ENCODE data around the gene BBS4.

DNA sequence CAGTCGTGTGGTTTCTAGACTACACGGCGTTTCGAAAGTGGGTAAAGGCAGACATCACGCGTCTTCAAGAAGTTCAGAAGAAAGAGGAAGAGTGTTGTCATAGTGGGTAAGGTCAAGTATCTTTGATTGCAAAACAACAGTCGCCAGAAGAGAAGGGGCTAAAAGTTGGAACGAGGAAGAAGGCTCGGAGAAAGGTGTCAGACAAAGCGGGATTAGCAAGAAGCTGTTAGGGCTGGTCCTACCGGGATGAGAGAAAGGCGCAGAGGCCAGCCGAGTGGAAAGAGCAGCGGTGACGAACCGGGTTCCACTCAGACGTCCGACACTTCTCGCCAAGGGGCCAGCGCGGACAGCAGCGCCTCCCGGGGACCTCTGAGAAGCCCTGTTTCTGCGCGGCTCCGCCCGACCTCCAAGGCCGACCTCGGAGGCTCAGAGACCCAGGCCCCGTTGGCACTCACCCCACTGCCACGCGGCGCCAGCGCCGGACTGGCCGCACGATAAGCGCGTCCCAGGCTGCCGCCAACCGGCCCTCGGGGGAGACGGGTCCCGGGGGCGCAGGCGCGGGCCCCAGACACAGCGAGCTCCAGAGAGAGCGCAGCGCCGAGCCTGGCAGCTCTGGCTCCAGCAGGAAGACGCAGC, 97.1 kb downstream of the BBS4 start:
- TF ChIP-seq, protein P1, sequence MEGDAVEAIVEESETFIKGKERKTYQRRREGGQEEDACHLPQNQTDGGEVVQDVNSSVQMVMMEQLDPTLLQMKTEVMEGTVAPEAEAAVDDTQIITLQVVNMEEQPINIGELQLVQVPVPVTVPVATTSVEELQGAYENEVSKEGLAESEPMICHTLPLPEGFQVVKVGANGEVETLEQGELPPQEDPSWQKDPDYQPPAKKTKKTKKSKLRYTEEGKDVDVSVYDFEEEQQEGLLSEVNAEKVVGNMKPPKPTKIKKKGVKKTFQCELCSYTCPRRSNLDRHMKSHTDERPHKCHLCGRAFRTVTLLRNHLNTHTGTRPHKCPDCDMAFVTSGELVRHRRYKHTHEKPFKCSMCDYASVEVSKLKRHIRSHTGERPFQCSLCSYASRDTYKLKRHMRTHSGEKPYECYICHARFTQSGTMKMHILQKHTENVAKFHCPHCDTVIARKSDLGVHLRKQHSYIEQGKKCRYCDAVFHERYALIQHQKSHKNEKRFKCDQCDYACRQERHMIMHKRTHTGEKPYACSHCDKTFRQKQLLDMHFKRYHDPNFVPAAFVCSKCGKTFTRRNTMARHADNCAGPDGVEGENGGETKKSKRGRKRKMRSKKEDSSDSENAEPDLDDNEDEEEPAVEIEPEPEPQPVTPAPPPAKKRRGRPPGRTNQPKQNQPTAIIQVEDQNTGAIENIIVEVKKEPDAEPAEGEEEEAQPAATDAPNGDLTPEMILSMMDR (IDR thresholded peaks at IDR 0.05; ENCODE audit: insufficient read depth, low read depth, low read length) = no peak
- no peak for TF ChIP-seq EZH2 (IDR thresholded peaks at IDR 0.05; ENCODE audit: insufficient read depth, low read length)

All from astrocyte (in vitro differentiated cells and primary cell).